Measurements from ENCODE around the gene DENND1A.

Gene DENND1A

GRCh38 chr9:123522251-123522650 lies 407.7 kb downstream of the DENND1A start:
- Histone ChIP-seq H3K27ac (ENCODE audit: low read length, poor library complexity, severe bottlenecking) (no peak overlapping the region), H3K4me1 (ENCODE audit: control insufficient read depth, insufficient read depth, low read depth, low read length) (no peaks in the 10 kb centered on the region), H4K8ac (ENCODE audit: low read length) (no peak overlapping the region), H3K4me2 (ENCODE audit: low read length, poor library complexity, severe bottlenecking) (no peak overlapping the region), H3K4me3 (ENCODE audit: insufficient read depth in 1 of 2, low read depth in 1 of 2, low read length in 2 of 2) (no peak overlapping the region), H2BK15ac (ENCODE audit: low read depth, poor library complexity, severe bottlenecking) (no peak overlapping the region), H3K18ac (ENCODE audit: low read depth in 1 of 2, low read length in 2 of 2) (no peak overlapping the region), H3K14ac (ENCODE audit: low read length in 2 of 2) (no peak overlapping the region), H4K91ac (ENCODE audit: low read length) (no peak overlapping the region), H3K27me3 (ENCODE audit: control insufficient read depth in 1 of 2, insufficient read depth in 1 of 2, low read length in 2 of 2) (no peaks in the 10 kb centered on the region), H3K9ac (ENCODE audit: low read length) (no peak overlapping the region), H2AFZ (ENCODE audit: low read depth, low read length) (no peak overlapping the region), H3K23ac (ENCODE audit: low read length in 2 of 2) (no peak overlapping the region), H2BK12ac (ENCODE audit: low read length in 2 of 2) (no peak overlapping the region), H3K79me1 (replicated peaks; ENCODE audit: low read length, poor library complexity, severe bottlenecking) (no peaks in the 10 kb centered on the region), H2BK120ac (ENCODE audit: low read depth, low read length) (no peak overlapping the region), H3K4ac (ENCODE audit: low read depth in 1 of 2, low read length in 2 of 2) (no peak overlapping the region), H3K36me3 (ENCODE audit: control insufficient read depth in 1 of 2, insufficient read depth in 2 of 2, low read depth in 1 of 2, low read length in 2 of 2) (no peaks in the 10 kb centered on the region), H2AK5ac (ENCODE audit: low read length, severe bottlenecking) (no peak overlapping the region), H3K9me3 (ENCODE audit: control insufficient read depth, low read length) (no peaks in the 10 kb centered on the region), H2BK5ac (ENCODE audit: low read depth, low read length, poor library complexity, severe bottlenecking) (no peak overlapping the region)
- DNase-seq: no peak
- 75% methylated on average over 2 of the region's 2 CpGs for WGBS

- Histone ChIP-seq H4K91ac (ENCODE audit: low read length) (no peak overlapping the region), H3K4me2 (ENCODE audit: low read length, poor library complexity, severe bottlenecking) (no peak overlapping the region), H4K8ac (ENCODE audit: low read length) (no peak overlapping the region), H2BK12ac (ENCODE audit: low read length in 2 of 2) (no peak overlapping the region), H3K14ac (ENCODE audit: low read length in 2 of 2) (no peak overlapping the region), H3K79me1 (replicated peaks; ENCODE audit: low read length, poor library complexity, severe bottlenecking) (no peaks in the 10 kb centered on the region), H3K36me3 (ENCODE audit: control insufficient read depth in 1 of 2, insufficient read depth in 2 of 2, low read depth in 1 of 2, low read length in 2 of 2) (no peaks in the 10 kb centered on the region), H3K27ac (ENCODE audit: low read length, poor library complexity, severe bottlenecking) (no peak overlapping the region), H2AFZ (ENCODE audit: low read depth, low read length) (no peak overlapping the region), H3K9ac (ENCODE audit: low read length) (no peak overlapping the region), H2BK5ac (ENCODE audit: low read depth, low read length, poor library complexity, severe bottlenecking) (no peak overlapping the region), H3K23ac (ENCODE audit: low read length in 2 of 2) (no peak overlapping the region), H2BK120ac (ENCODE audit: low read depth, low read length) (no peak overlapping the region), H2BK15ac (ENCODE audit: low read depth, poor library complexity, severe bottlenecking) (no peak overlapping the region), H2AK5ac (ENCODE audit: low read length, severe bottlenecking) (no peak overlapping the region), H3K4me1 (ENCODE audit: control insufficient read depth, insufficient read depth, low read depth, low read length) (no peaks in the 10 kb centered on the region), H3K18ac (ENCODE audit: low read depth in 1 of 2, low read length in 2 of 2) (no peak overlapping the region), H3K4me3 (ENCODE audit: insufficient read depth in 1 of 2, low read depth in 1 of 2, low read length in 2 of 2) (no peak overlapping the region), H3K4ac (ENCODE audit: low read depth in 1 of 2, low read length in 2 of 2) (no peak overlapping the region), H3K27me3 (ENCODE audit: control insufficient read depth in 1 of 2, insufficient read depth in 1 of 2, low read length in 2 of 2) (no peaks in the 10 kb centered on the region), H3K9me3 (ENCODE audit: control insufficient read depth, low read length) (no peaks in the 10 kb centered on the region)
- 90% methylated on average over 1 of the region's 1 CpG for WGBS
- no peak for DNase-seq
Observed at GRCh38 chr9:123518338-123518737, 411.6 kb downstream of the DENND1A start.

- Histone ChIP-seq H2BK120ac (ENCODE audit: low read depth, low read length) (no peak overlapping the region), H3K27ac (ENCODE audit: low read length, poor library complexity, severe bottlenecking) (no peak overlapping the region), H3K4me3 (ENCODE audit: insufficient read depth in 1 of 2, low read depth in 1 of 2, low read length in 2 of 2) (no peak overlapping the region), H4K91ac (ENCODE audit: low read length) (no peak overlapping the region), H3K4me1 (ENCODE audit: control insufficient read depth, insufficient read depth, low read depth, low read length) (no peaks in the 10 kb centered on the region), H2BK15ac (ENCODE audit: low read depth, poor library complexity, severe bottlenecking) (no peak overlapping the region), H2BK5ac (ENCODE audit: low read depth, low read length, poor library complexity, severe bottlenecking) (no peak overlapping the region), H3K79me1 (replicated peaks; ENCODE audit: low read length, poor library complexity, severe bottlenecking) (no peaks in the 10 kb centered on the region), H3K36me3 (ENCODE audit: control insufficient read depth in 1 of 2, insufficient read depth in 2 of 2, low read depth in 1 of 2, low read length in 2 of 2) (peaks cover 0 to under 1% of the 10 kb centered on the region in 2 experiments), H3K23ac (ENCODE audit: low read length in 2 of 2) (no peak overlapping the region), H3K4me2 (ENCODE audit: low read length, poor library complexity, severe bottlenecking) (no peak overlapping the region), H4K8ac (ENCODE audit: low read length) (no peak overlapping the region), H3K9me3 (ENCODE audit: control insufficient read depth, low read length) (no peaks in the 10 kb centered on the region), H3K18ac (ENCODE audit: low read depth in 1 of 2, low read length in 2 of 2) (no peak overlapping the region), H3K4ac (ENCODE audit: low read depth in 1 of 2, low read length in 2 of 2) (no peak overlapping the region), H2BK12ac (ENCODE audit: low read length in 2 of 2) (no peak overlapping the region), H2AK5ac (ENCODE audit: low read length, severe bottlenecking) (no peak overlapping the region), H2AFZ (ENCODE audit: low read depth, low read length) (no peak overlapping the region), H3K27me3 (ENCODE audit: control insufficient read depth in 1 of 2, insufficient read depth in 1 of 2, low read length in 2 of 2) (no peaks in the 10 kb centered on the region), H3K9ac (ENCODE audit: low read length) (no peak overlapping the region), H3K14ac (ENCODE audit: low read length in 2 of 2) (no peak overlapping the region)
- DNase-seq: no peak
- WGBS: 75% methylated on average over 1 of the region's 4 CpGs
Observed at GRCh38 chr9:123517512-123517911, 412.4 kb downstream of the DENND1A start.

GRCh38 chr9:123514766-123515165 lies 415.2 kb downstream of the DENND1A start:
- Histone ChIP-seq H2AFZ (ENCODE audit: low read depth, low read length) (no peak overlapping the region), H3K79me1 (replicated peaks; ENCODE audit: low read length, poor library complexity, severe bottlenecking) (no peaks in the 10 kb centered on the region), H3K27me3 (ENCODE audit: control insufficient read depth in 1 of 2, insufficient read depth in 1 of 2, low read length in 2 of 2) (no peaks in the 10 kb centered on the region), H3K4ac (ENCODE audit: low read depth in 1 of 2, low read length in 2 of 2) (no peak overlapping the region), H3K18ac (ENCODE audit: low read depth in 1 of 2, low read length in 2 of 2) (no peak overlapping the region), H3K14ac (ENCODE audit: low read length in 2 of 2) (no peak overlapping the region), H2AK5ac (ENCODE audit: low read length, severe bottlenecking) (no peak overlapping the region), H3K23ac (ENCODE audit: low read length in 2 of 2) (no peak overlapping the region), H3K4me2 (ENCODE audit: low read length, poor library complexity, severe bottlenecking) (no peak overlapping the region), H2BK12ac (ENCODE audit: low read length in 2 of 2) (no peak overlapping the region), H3K4me3 (ENCODE audit: insufficient read depth in 1 of 2, low read depth in 1 of 2, low read length in 2 of 2) (no peak overlapping the region), H3K36me3 (ENCODE audit: control insufficient read depth in 1 of 2, insufficient read depth in 2 of 2, low read depth in 1 of 2, low read length in 2 of 2) (peaks cover 0 to 4% of the 10 kb centered on the region in 2 experiments), H3K9me3 (ENCODE audit: control insufficient read depth, low read length) (no peaks in the 10 kb centered on the region), H3K9ac (ENCODE audit: low read length) (no peak overlapping the region), H2BK15ac (ENCODE audit: low read depth, poor library complexity, severe bottlenecking) (no peak overlapping the region), H3K27ac (ENCODE audit: low read length, poor library complexity, severe bottlenecking) (no peak overlapping the region), H4K91ac (ENCODE audit: low read length) (no peak overlapping the region), H4K8ac (ENCODE audit: low read length) (no peak overlapping the region), H3K4me1 (ENCODE audit: control insufficient read depth, insufficient read depth, low read depth, low read length) (no peaks in the 10 kb centered on the region), H2BK120ac (ENCODE audit: low read depth, low read length) (no peak overlapping the region), H2BK5ac (ENCODE audit: low read depth, low read length, poor library complexity, severe bottlenecking) (no peak overlapping the region)
- 87% methylated on average over 4 of the region's 4 CpGs for WGBS
- DNase-seq: no peak
